Thyroid gland (tissue), 4 donors: ENCODE results near the gene MPPED1. TPM values are rescaled to one million over a fixed set of nuclear protein-coding genes. Genes with fewer than 3 reads are reported as not detected.

Source experiments
- DNase-seq, 2 donors: peaks; one replicate each; pipeline ENCODE4 v3.0.0-alpha.2; 2019
- H3K27ac ChIP-seq, 3 donors: fragments of 200-600 bp; sonication (generic); 1 replicate in 2 of 3; 2 replicates in 1 of 3; pipeline ENCODE4 v1.5.1; 2016 to 2019; ENCODE audit warnings: mild to moderate bottlenecking in 1 of 3, moderate library complexity in 1 of 3
- H3K27me3 ChIP-seq: fragments of 200-600 bp; sonication (generic); one replicate; pipeline ENCODE4 v1.5.1; 2019
- H3K36me3 ChIP-seq, 2 donors: fragments of 200-600 bp; sonication (generic); one replicate each; pipeline ENCODE4 v1.5.1; 2016 to 2019
- H3K4me1 ChIP-seq, 2 donors: fragments of 200-600 bp; sonication (generic); one replicate each; pipeline ENCODE4 v1.5.1; 2017 to 2019
- H3K4me3 ChIP-seq, 3 donors: fragments of 200-600 bp; sonication (generic); replicated peaks in 1 of 3; 1 replicate in 2 of 3; 2 replicates in 1 of 3; pipeline ENCODE4 v1.5.1; 2016; ENCODE audit warnings: mild to moderate bottlenecking in 1 of 3
- H3K9me3 ChIP-seq: fragments of 200-600 bp; sonication (generic); one replicate; pipeline ENCODE4 v1.5.1; 2017
- POLR2A ChIP-seq, 2 donors: fragments of 450-650 bp; IDR thresholded peaks; one replicate each; pipeline ENCODE4 v1.6.1; 2017; ENCODE audit warnings: antibody characterized with exemption in 2 of 2, mild to moderate bottlenecking in 2 of 2, moderate library complexity in 1 of 2
- WGBS, 2 donors: methylation state at CpG; one replicate each; pipeline ENCODE4 v1.1.5; 2017; 5-methylcytosine and 5-hydroxymethylcytosine counted together
- intact Hi-C: fragments of 100-400 bp; cut with DNase I; formaldehyde crosslinking; loops from one replicate; pipeline ENCODE4 v1.15.1; 2023
- total RNA-seq, 4 donors: library from RNA; depleted of rRNA; stranded (reverse); fragments of >200 nt; gene quantifications; one replicate each; pipeline ENCODE4 v1.2.3, GENCODE V29; 2016
- TF ChIP-seq, protein P1 (sequence below), 6 experiments: fragments of 200-600 bp in 3 of 6; fragments of 450-650 bp in 3 of 6; sonication (generic) in 3 of 6; IDR thresholded peaks; one replicate each; pipeline ENCODE4 v1.5.1; 2016 to 2019; ENCODE audit warnings: antibody characterized with exemption in 6 of 6, mild to moderate bottlenecking in 2 of 6, inconsistent platforms in 1 of 6, moderate library complexity in 1 of 6

MPPED1 gene
- total RNA-seq, 4 donors from 2014 or later: not detected

DNA sequence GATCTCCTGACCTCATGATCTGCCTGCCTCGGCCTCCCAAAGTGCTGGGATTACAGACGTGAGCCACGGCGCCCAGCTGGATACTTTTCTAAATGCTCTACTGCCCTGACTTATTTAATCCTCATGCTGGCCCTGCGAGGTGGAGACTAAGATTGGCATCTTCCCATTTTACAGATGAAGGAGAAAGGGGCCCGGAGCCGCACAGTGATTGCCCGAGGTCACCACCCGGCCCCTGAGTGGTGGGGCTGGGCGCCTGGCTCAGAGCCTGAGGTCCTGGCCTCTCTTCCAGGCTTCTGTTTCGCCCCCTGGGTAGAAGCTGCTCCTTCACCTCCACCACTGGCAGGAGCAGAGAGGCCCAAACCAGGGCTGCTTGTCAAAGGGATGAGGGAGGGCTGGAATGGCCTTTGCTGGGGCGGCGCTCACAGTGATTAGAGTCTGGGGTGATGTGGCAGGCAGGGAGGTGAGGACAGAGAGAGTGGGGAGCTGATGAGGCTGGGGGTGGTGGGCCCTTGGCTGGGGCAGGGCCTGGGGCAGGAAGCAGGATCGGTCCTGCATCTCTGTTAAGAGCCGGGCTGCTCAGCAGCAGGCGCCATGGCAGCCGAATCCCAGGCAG lies 15.4 kb upstream of the MPPED1 start:
- H3K27ac ChIP-seq: no peak overlapping the region
- TF ChIP-seq POLR2A (IDR thresholded peaks at IDR 0.05): no peak
- TF ChIP-seq, protein P1, sequence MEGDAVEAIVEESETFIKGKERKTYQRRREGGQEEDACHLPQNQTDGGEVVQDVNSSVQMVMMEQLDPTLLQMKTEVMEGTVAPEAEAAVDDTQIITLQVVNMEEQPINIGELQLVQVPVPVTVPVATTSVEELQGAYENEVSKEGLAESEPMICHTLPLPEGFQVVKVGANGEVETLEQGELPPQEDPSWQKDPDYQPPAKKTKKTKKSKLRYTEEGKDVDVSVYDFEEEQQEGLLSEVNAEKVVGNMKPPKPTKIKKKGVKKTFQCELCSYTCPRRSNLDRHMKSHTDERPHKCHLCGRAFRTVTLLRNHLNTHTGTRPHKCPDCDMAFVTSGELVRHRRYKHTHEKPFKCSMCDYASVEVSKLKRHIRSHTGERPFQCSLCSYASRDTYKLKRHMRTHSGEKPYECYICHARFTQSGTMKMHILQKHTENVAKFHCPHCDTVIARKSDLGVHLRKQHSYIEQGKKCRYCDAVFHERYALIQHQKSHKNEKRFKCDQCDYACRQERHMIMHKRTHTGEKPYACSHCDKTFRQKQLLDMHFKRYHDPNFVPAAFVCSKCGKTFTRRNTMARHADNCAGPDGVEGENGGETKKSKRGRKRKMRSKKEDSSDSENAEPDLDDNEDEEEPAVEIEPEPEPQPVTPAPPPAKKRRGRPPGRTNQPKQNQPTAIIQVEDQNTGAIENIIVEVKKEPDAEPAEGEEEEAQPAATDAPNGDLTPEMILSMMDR (IDR thresholded peaks at IDR 0.05): no peak
- intact Hi-C loops: no loop called here
- H3K9me3 ChIP-seq: no peaks in the 10 kb centered on the region
- no peaks in the 10 kb centered on the region for H3K4me1 ChIP-seq
- no peak for DNase-seq
- H3K27me3 ChIP-seq: no peaks in the 10 kb centered on the region
- WGBS, 2 donors: 80 to 83% methylated on average over 14 to 16 of the region's 17 CpGs
- no peaks in the 10 kb centered on the region for H3K36me3 ChIP-seq
- no peak overlapping the region for H3K4me3 ChIP-seq

DNA sequence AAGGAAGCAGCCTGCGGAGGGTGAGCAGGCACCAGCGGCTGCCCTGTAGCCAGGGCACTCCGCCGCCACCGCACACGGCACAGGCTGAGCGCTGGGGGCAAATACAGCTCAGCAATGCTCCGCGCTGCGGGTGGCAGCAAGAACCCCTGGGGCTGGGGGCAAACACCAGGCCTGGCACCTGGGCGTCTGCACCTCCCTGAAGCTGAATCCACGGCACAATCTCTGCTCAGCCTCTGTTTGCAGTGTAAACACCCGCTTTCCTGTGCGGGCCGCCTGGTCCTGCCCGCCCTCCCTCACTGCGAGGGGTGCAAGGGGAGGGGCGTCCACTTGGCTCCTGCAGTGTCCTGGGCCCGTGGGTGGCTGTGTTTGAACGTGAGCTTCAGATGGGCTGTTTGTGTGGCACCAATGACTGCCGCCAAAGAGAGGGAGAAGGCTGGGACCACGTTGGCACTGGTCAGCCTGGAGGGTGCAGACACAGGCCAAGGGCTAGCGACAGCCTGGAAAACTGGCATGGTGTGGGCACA lies 14.8 kb upstream of the MPPED1 start:
- TF ChIP-seq, protein P1 (IDR thresholded peaks at IDR 0.05): no peak
- TF ChIP-seq POLR2A (IDR thresholded peaks at IDR 0.05): no peak
- Histone ChIP-seq H3K9me3 (no peaks in the 10 kb centered on the region), H3K27me3 (no peaks in the 10 kb centered on the region), H3K4me1 (no peaks in the 10 kb centered on the region), H3K36me3 (no peaks in the 10 kb centered on the region), H3K4me3 (no peak overlapping the region), H3K27ac (no peak overlapping the region)
- 42 to 46% methylated on average over 9 to 18 of the region's 23 CpGs for WGBS, 2 donors
- intact Hi-C loops: no loop called here
- no peak for DNase-seq

DNA sequence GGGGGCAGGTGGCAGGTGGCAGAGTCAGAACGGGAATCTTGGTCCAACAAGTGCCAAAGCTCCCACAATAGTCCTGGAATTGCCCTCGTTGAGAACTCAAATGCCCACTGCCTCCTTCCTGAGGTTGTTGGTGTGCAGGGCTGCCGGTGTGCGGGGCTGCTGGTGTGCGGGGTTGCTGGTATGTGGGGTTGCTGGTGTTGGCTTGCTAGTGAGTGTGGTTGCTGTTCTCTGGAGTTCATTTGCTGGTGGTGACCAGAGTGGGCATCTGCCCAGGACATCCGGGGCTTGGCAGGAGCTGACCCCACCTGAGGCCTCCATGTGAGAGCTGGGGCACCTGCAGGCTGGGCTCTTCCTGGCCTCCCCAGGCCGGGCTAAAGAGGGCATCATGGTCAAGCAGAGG lies 14.0 kb upstream of the MPPED1 start:
- Histone ChIP-seq H3K4me3 (no peak overlapping the region), H3K9me3 (no peaks in the 10 kb centered on the region), H3K36me3 (no peaks in the 10 kb centered on the region), H3K4me1 (no peaks in the 10 kb centered on the region), H3K27ac (no peak overlapping the region), H3K27me3 (no peaks in the 10 kb centered on the region)
- intact Hi-C loops: no loop called here
- no peak for DNase-seq
- TF ChIP-seq, protein P1 (IDR thresholded peaks at IDR 0.05): no peak
- WGBS, 2 donors: 63 to 79% methylated on average over 2 to 4 of the region's 7 CpGs

DNA sequence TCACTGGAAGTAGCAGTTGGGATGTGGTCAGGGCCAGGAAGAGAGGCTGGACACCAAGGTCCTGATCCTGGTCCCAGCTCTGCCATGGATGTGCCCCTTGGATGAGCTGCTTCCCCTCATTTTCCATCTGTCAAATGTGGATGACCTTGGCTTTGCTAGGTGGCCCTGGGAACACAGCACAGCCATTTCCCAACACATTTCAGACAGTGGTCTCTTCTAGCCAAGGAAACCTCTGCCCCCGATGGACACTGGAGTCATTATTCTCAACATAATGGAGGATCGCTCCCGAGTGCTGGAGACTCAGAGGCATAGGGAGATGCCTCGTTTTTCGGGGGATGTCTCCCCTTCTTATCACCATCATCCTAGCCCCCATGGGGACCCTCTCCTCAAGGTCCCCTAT lies 13.6 kb upstream of the MPPED1 start:
- H3K9me3 ChIP-seq: no peaks in the 10 kb centered on the region
- H3K36me3 ChIP-seq: no peaks in the 10 kb centered on the region
- TF ChIP-seq POLR2A (IDR thresholded peaks at IDR 0.05): no peak
- TF ChIP-seq, protein P1 (IDR thresholded peaks at IDR 0.05): no peak
- no peaks in the 10 kb centered on the region for H3K27me3 ChIP-seq
- intact Hi-C loops: no loop called here
- no peak for DNase-seq
- no peak overlapping the region for H3K27ac ChIP-seq
- no peaks in the 10 kb centered on the region for H3K4me1 ChIP-seq
- no peak overlapping the region for H3K4me3 ChIP-seq
- 81 to 85% methylated on average over 5 of the region's 5 CpGs for WGBS, 2 donors

DNA sequence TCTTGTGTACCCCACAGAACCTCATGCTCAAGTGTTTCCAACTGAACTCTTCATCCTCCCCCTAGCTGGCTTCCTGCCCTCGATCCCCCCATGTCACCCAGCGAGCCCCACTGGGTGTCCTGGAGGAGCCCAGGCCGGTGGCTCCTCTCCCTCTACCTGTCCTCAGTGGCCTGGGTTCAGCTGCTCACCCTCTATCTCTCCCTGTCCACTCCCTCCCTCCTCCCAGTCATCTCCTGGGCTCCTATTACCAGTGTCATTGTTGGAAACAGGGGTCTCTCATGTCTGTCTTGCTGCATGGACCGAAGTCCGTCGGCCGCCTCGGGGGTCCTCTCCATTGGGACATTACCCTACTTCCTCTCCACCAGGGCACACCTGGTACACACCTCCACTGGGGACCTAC lies 12.9 kb upstream of the MPPED1 start:
- Histone ChIP-seq H3K4me3 (no peak overlapping the region), H3K36me3 (no peaks in the 10 kb centered on the region), H3K4me1 (no peaks in the 10 kb centered on the region), H3K9me3 (no peaks in the 10 kb centered on the region), H3K27me3 (no peaks in the 10 kb centered on the region), H3K27ac (no peak overlapping the region)
- 88 to 89% methylated on average over 8 of the region's 8 CpGs for WGBS, 2 donors
- DNase-seq: no peak
- TF ChIP-seq, protein P1 (IDR thresholded peaks at IDR 0.05): no peak
- no peak for TF ChIP-seq POLR2A (IDR thresholded peaks at IDR 0.05)
- intact Hi-C loops: no loop called here
